B cell (primary cell): Measurements from ENCODE around the gene PI4KA. TPM values are rescaled to one million over a fixed set of nuclear protein-coding genes. Genes with fewer than 3 reads are reported as not detected.
"Not testable (repeated sequence)": the region's sequence is repeated elsewhere in the genome, so short reads cannot be mapped to it uniquely, and the experiment has no call there.

Experiments used
- ATAC-seq: fragments of 200-7000 bp; cut with Tn5 transposase; one replicate; pipeline ENCODE4 v1.10.0; 2021; ENCODE audit warnings: low read depth, mild to moderate bottlenecking, moderate number of reproducible peaks, moderate library complexity
- CTCF ChIA-PET: fragments of 350-600 bp; sonication (Branson Sonifier 250); formaldehyde crosslinking; loops from one replicate; lab custom pipeline; 2021; ENCODE audit warnings: antibody characterized with exemption, inconsistent platforms; lab: Charles Lee
- POLR2A ChIA-PET: fragments of 350-600 bp; sonication (Branson Sonifier 250); formaldehyde crosslinking; loops from one replicate; lab custom pipeline; 2021; ENCODE audit warnings: antibody characterized with exemption; lab: Charles Lee
- DNase-seq: peaks from one replicate; pipeline ENCODE4 v3.0.0; 2013
- H2AFZ ChIP-seq: 2 replicates; pipeline ENCODE4 v1.6.1; 2012; ENCODE audit warnings: mild to moderate bottlenecking, low read depth, low read length; ENCODE audit not compliant: insufficient read depth, poor library complexity, severe bottlenecking
- H3K27ac ChIP-seq, 2 donors: 1 replicate in 1 of 2; 2 replicates in 1 of 2; pipeline ENCODE4 v1.5.1; 2012 to 2013; ENCODE audit warnings: low read length in 2 of 2, mild to moderate bottlenecking in 2 of 2, moderate library complexity in 1 of 2
- H3K27me3 ChIP-seq, 4 experiments: fragments of 200-600 bp in 1 of 4; sonication (generic) in 1 of 4; replicated peaks in 1 of 4; 1 replicate in 2 of 4; 2 replicates in 2 of 4; pipeline versions ENCODE4 v1.6.1 to v1.7.0; 2013 to 2016; ENCODE audit warnings: low read length in 3 of 4, mild to moderate bottlenecking in 2 of 4, mixed read lengths in 1 of 4, moderate library complexity in 1 of 4; ENCODE audit not compliant: insufficient read depth in 4 of 4, control insufficient read depth in 3 of 4; ENCODE audit errors: control extremely low read depth in 1 of 4
- H3K36me3 ChIP-seq, 2 experiments: replicated peaks in 1 of 2; 1 replicate in 1 of 2; 2 replicates in 1 of 2; pipeline versions ENCODE4 v1.6.1 to v1.7.1; 2013; ENCODE audit warnings: low read length in 1 of 2; ENCODE audit not compliant: insufficient read depth in 2 of 2, control insufficient read depth in 1 of 2; ENCODE audit errors: control extremely low read depth in 1 of 2, extremely low read depth in 1 of 2
- H3K4me1 ChIP-seq, 2 donors: fragments of 200-600 bp in 1 of 2; sonication (generic) in 1 of 2; 1 replicate in 1 of 2; 2 replicates in 1 of 2; pipeline versions ENCODE4 v1.5.1 to v1.6.1; 2013 to 2017; ENCODE audit warnings: low read length in 2 of 2; ENCODE audit not compliant: control insufficient read depth in 2 of 2, insufficient read depth in 2 of 2
- H3K4me2 ChIP-seq: replicated peaks from 2 replicates; pipeline ENCODE3; 2012; ENCODE audit warnings: mild to moderate bottlenecking, low read depth, low read length; ENCODE audit not compliant: poor library complexity, severe bottlenecking
- H3K4me3 ChIP-seq, 5 experiments: fragments of 200-600 bp in 1 of 5; sonication (generic) in 1 of 5; 1 replicate in 3 of 5; 2 replicates in 2 of 5; pipeline versions ENCODE4 v1.5.1 to v1.7.0; 2011 to 2016; ENCODE audit warnings: low read length in 4 of 5, mild to moderate bottlenecking in 4 of 5, low read depth in 2 of 5, control low read depth in 1 of 5, moderate library complexity in 1 of 5; ENCODE audit not compliant: insufficient read depth in 1 of 5; ENCODE audit errors: control extremely low read depth in 1 of 5, extremely low read depth in 1 of 5
- H3K79me2 ChIP-seq: fragments of 200-600 bp; sonication (generic); one replicate; pipeline ENCODE4 v1.6.0; 2016; ENCODE audit warnings: low read length; ENCODE audit not compliant: control insufficient read depth, insufficient read depth
- H3K9ac ChIP-seq: fragments of 200-600 bp; sonication (generic); 2 replicates; pipeline ENCODE4 v1.6.1; 2017; ENCODE audit warnings: mild to moderate bottlenecking, low read length, moderate library complexity
- H3K9me3 ChIP-seq, 3 donors: one replicate each; pipeline versions ENCODE4 v1.6.1 to v1.7.1; 2013; ENCODE audit warnings: low read length in 2 of 3; ENCODE audit not compliant: control insufficient read depth in 2 of 3, insufficient read depth in 1 of 3; ENCODE audit errors: control extremely low read depth in 1 of 3
- H4K20me1 ChIP-seq: 2 replicates; pipeline ENCODE4 v1.6.0; 2012; ENCODE audit warnings: mild to moderate bottlenecking, low read length; ENCODE audit not compliant: insufficient read depth, control insufficient read depth, poor library complexity, severe bottlenecking
- H3K27ac Mint-ChIP-seq: one replicate; pipeline ENCODE4 v1.8.0; 2021; ENCODE audit warnings: mixed read lengths
- H3K27me3 Mint-ChIP-seq: one replicate; pipeline ENCODE4 v1.8.0; 2021; ENCODE audit warnings: mixed read lengths
- H3K4me1 Mint-ChIP-seq: one replicate; pipeline ENCODE4 v1.8.0; 2021; ENCODE audit warnings: mixed read lengths
- H3K4me3 Mint-ChIP-seq: one replicate; pipeline ENCODE4 v1.8.0; 2021; ENCODE audit warnings: mixed read lengths
- H3K9me3 Mint-ChIP-seq: one replicate; pipeline ENCODE4 v1.8.0; 2022; ENCODE audit warnings: mixed read lengths; ENCODE audit not compliant: insufficient read depth
- EZH2 ChIP-seq: IDR thresholded peaks from 2 replicates; pipeline ENCODE4 v1.6.1; 2012; ENCODE audit warnings: borderline replicate concordance, low read depth, mild to moderate bottlenecking, moderate library complexity, low read length; ENCODE audit not compliant: insufficient read depth, poor library complexity, severe bottlenecking
- WGBS: methylation state at CpG from one replicate; pipeline ENCODE4 v1.1.5; 2013; ENCODE audit warnings: missing lambda C conversion rate; ENCODE audit not compliant: insufficient coverage; 5-methylcytosine and 5-hydroxymethylcytosine counted together
- intact Hi-C: fragments of 100-400 bp; cut with micrococcal nuclease; formaldehyde crosslinking; loops from one replicate; pipeline ENCODE4 v1.10.0; 2022
- polyA plus RNA-seq: library from polyadenylated mRNA; depleted of rRNA; stranded (reverse); fragments of >200 nt; gene quantifications from 2 replicates; pipeline ENCODE4 v1.2.3, GENCODE V29; 2012
- total RNA-seq, 2 donors: library from RNA; stranded (reverse); fragments of 120-200 nt in 1 of 2; gene quantifications; 1 replicate in 1 of 2; 2 replicates in 1 of 2; pipeline versions ENCODE4 v1.2.3 to v1.2.4, GENCODE V29; 2013 to 2022
- TF ChIP-seq, protein P1 (sequence below): fragments of 200-600 bp; IDR thresholded peaks from one replicate; pipeline ENCODE4 v1.8.0; 2022; ENCODE audit warnings: antibody characterized with exemption, mild to moderate bottlenecking

PI4KA gene
- total and polyA plus RNA-seq, 2 donors (not counting 1 experiment from before 2014, with no cell fraction given) = 85.9 to 156 TPM

GRCh38 chr22:20738394-20739089, 120.1 kb downstream of the PI4KA start:
- no peak overlapping the region for H2AFZ ChIP-seq
- no peak overlapping the region for H3K4me2 ChIP-seq
- H3K9me3 Mint-ChIP-seq = no peaks in the 10 kb centered on the region
- TF ChIP-seq, protein P1, sequence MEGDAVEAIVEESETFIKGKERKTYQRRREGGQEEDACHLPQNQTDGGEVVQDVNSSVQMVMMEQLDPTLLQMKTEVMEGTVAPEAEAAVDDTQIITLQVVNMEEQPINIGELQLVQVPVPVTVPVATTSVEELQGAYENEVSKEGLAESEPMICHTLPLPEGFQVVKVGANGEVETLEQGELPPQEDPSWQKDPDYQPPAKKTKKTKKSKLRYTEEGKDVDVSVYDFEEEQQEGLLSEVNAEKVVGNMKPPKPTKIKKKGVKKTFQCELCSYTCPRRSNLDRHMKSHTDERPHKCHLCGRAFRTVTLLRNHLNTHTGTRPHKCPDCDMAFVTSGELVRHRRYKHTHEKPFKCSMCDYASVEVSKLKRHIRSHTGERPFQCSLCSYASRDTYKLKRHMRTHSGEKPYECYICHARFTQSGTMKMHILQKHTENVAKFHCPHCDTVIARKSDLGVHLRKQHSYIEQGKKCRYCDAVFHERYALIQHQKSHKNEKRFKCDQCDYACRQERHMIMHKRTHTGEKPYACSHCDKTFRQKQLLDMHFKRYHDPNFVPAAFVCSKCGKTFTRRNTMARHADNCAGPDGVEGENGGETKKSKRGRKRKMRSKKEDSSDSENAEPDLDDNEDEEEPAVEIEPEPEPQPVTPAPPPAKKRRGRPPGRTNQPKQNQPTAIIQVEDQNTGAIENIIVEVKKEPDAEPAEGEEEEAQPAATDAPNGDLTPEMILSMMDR = no peak
- no peak for TF ChIP-seq EZH2
- H3K27me3 ChIP-seq = no peaks in the 10 kb centered on the region
- intact Hi-C loops = no loop called here
- no peak overlapping the region for H3K9ac ChIP-seq
- H3K27ac Mint-ChIP-seq = no peak overlapping the region
- H4K20me1 ChIP-seq = no peaks in the 10 kb centered on the region
- ChIA-PET CTCF (interaction anchor here (0.7 to 1.5 kb wide), 6 partner anchors 9 to 190 kb away, joined by 3 to 4 read pairs (median 3); no protein-coding TSS in a partner anchor), POLR2A (no interaction called here)
- H3K79me2 ChIP-seq = no peaks in the 10 kb centered on the region
- H3K4me1 Mint-ChIP-seq = peaks cover 5% of the 10 kb centered on the region
- H3K4me3 Mint-ChIP-seq = no peak overlapping the region
- no peak overlapping the region for H3K4me3 ChIP-seq
- WGBS = 60% methylated on average over 8 of the region's 12 CpGs
- no peaks in the 10 kb centered on the region for H3K9me3 ChIP-seq
- H3K36me3 ChIP-seq = peaks cover 0 to 38% of the 10 kb centered on the region in 2 experiments
- no peaks in the 10 kb centered on the region for H3K4me1 ChIP-seq
- no peaks in the 10 kb centered on the region for H3K27me3 Mint-ChIP-seq
- no peak overlapping the region for H3K27ac ChIP-seq
- DNase-seq (no peak), ATAC-seq (no peak)

DNA sequence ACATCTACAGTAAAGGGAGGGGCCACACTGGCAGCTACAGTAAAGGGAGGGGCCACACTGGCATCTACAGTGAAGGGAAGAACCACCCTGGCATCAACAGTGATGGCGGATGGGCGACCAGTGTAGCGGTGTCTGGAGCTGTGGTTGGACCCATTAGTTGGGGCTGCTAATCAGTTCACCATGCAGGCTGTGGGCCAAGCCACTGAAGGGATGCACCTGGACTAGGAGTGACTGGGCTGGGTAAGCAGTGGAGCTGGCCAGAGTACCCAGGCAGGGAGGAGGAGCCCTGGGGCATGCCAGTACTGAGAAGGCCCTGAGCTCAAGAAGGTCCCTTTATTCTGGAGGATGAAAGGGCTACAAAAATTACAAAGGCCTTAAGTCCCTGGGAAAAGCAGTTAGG, 121.7 kb downstream of the PI4KA start:
- H3K9me3 ChIP-seq, H3K4me1 Mint-ChIP-seq, CTCF ChIA-PET, H3K4me3 ChIP-seq, H3K9ac ChIP-seq, DNase-seq, H3K79me2 ChIP-seq, ATAC-seq, H3K27me3 Mint-ChIP-seq, H3K9me3 Mint-ChIP-seq, intact Hi-C loops, H3K4me2 ChIP-seq, H2AFZ ChIP-seq, H3K4me1 ChIP-seq, H3K27ac ChIP-seq, H3K27me3 ChIP-seq, H3K27ac Mint-ChIP-seq, POLR2A ChIA-PET, H4K20me1 ChIP-seq, H3K4me3 Mint-ChIP-seq: not testable (repeated sequence)
- H3K36me3 ChIP-seq = peaks cover 2 to 24% of the 10 kb centered on the region in 2 experiments
- WGBS = 90% methylated on average over 3 of the region's 3 CpGs

- H3K9ac ChIP-seq, H3K9me3 Mint-ChIP-seq, CTCF ChIA-PET, H3K27me3 ChIP-seq, H4K20me1 ChIP-seq, H3K4me3 ChIP-seq, ATAC-seq, H3K27ac Mint-ChIP-seq, DNase-seq, POLR2A ChIA-PET, H3K4me1 ChIP-seq, H3K4me1 Mint-ChIP-seq, H2AFZ ChIP-seq, H3K4me3 Mint-ChIP-seq, H3K4me2 ChIP-seq, H3K27ac ChIP-seq, H3K27me3 Mint-ChIP-seq, H3K79me2 ChIP-seq, H3K9me3 ChIP-seq, intact Hi-C loops: not testable (repeated sequence)
- peaks cover 2 to 20% of the 10 kb centered on the region in 2 experiments for H3K36me3 ChIP-seq
- 97% methylated on average over 4 of the region's 15 CpGs for WGBS
These were observed 123.1 kb downstream of the PI4KA start for GRCh38 chr22:20735356-20736162.
